Osteoblast (primary cell): ENCODE measurements around the gene XYLT1. TPM values are rescaled to one million over a fixed set of nuclear protein-coding genes. Genes with fewer than 3 reads are reported as not detected.

Source experiments
- DNase-seq: peaks from one replicate; pipeline ENCODE4 v3.0.0; 2011; ENCODE audit warnings: low spot score, mixed read lengths; ENCODE audit not compliant: insufficient read length; ENCODE audit errors: missing footprints
- H2AFZ ChIP-seq: 2 replicates; pipeline ENCODE4 v1.6.0; 2011; ENCODE audit warnings: mild to moderate bottlenecking, low read length
- H3K27ac ChIP-seq: 2 replicates; pipeline ENCODE4 v1.5.1; 2011; ENCODE audit warnings: mild to moderate bottlenecking, low read depth, low read length, moderate library complexity
- H3K27me3 ChIP-seq: 2 replicates; pipeline ENCODE4 v1.6.0; 2012; ENCODE audit warnings: mild to moderate bottlenecking, control low read depth, inconsistent platforms, low read length, moderate library complexity; ENCODE audit not compliant: insufficient read depth
- H3K36me3 ChIP-seq: 2 replicates; pipeline ENCODE4 v1.5.1; 2011; ENCODE audit warnings: mild to moderate bottlenecking, low read length, control low read depth, moderate library complexity; ENCODE audit not compliant: insufficient read depth
- H3K4me1 ChIP-seq: 2 replicates; pipeline ENCODE4 v1.5.1; 2011; ENCODE audit warnings: mild to moderate bottlenecking, low read length, control low read depth, moderate library complexity; ENCODE audit not compliant: insufficient read depth
- H3K4me2 ChIP-seq: 2 replicates; pipeline ENCODE4 v1.6.0; 2011; ENCODE audit warnings: mild to moderate bottlenecking, low read length; ENCODE audit not compliant: insufficient read depth
- H3K4me3 ChIP-seq: fragments of 200-600 bp; sonication (generic); 3 replicates; pipeline ENCODE4 v1.5.1; 2012; ENCODE audit warnings: mild to moderate bottlenecking, low read length, inconsistent platforms; ENCODE audit not compliant: insufficient read depth
- H3K79me2 ChIP-seq: 2 replicates; pipeline ENCODE4 v1.6.0; 2012; ENCODE audit warnings: mild to moderate bottlenecking, low read length, control low read depth, inconsistent platforms; ENCODE audit not compliant: insufficient read depth
- H3K9me3 ChIP-seq: 2 replicates; pipeline ENCODE4 v1.5.1; 2011; ENCODE audit warnings: low read depth, low read length, control low read depth
- H4K20me1 ChIP-seq: 2 replicates; pipeline ENCODE4 v1.6.0; 2012; ENCODE audit warnings: mild to moderate bottlenecking, low read length, control low read depth; ENCODE audit not compliant: insufficient read depth
- CTCF ChIP-seq: IDR thresholded peaks from 2 replicates; pipeline ENCODE4 v1.5.1; 2011; ENCODE audit warnings: mild to moderate bottlenecking, low read depth, low read length, moderate library complexity; ENCODE audit errors: extremely low read depth
- total RNA-seq: library from RNA; depleted of rRNA; stranded (reverse); fragments of >200 nt; gene quantifications from 2 replicates; pipeline ENCODE4 v1.2.3, GENCODE V29; 2012

Gene XYLT1
- total RNA-seq, 1 donor = 43.4 TPM

DNA sequence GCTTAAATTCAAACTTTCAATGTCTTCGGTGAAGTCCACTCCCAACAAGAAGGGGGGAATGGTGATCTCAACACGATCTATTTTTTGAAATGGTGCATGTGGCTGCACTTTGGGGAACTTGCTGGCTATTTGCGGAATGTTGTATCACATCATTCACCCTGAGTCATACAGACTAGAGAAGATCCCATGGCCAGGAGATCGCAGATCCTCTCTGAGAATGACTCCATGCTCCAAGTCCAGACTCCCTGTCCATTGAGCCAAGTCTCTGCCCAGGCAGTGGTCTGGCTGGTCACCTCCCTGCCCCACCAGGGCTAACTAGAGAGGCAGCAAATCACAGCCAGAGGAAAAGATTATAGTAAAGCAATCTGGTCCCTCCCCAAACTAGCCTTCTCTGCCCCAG, 120.6 kb downstream of the XYLT1 start:
- Histone ChIP-seq H4K20me1 (peaks cover 21% of the 10 kb centered on the region), H2AFZ (no peak overlapping the region), H3K27me3 (no peaks in the 10 kb centered on the region), H3K4me2 (no peak overlapping the region), H3K9me3 (no peaks in the 10 kb centered on the region), H3K4me1 (peaks cover 11% of the 10 kb centered on the region), H3K27ac (no peak overlapping the region), H3K79me2 (no peaks in the 10 kb centered on the region), H3K4me3 (no peak overlapping the region), H3K36me3 (peaks cover 2% of the 10 kb centered on the region)
- TF ChIP-seq CTCF = no peak
- peak; percentile 94 for DNase-seq

DNA sequence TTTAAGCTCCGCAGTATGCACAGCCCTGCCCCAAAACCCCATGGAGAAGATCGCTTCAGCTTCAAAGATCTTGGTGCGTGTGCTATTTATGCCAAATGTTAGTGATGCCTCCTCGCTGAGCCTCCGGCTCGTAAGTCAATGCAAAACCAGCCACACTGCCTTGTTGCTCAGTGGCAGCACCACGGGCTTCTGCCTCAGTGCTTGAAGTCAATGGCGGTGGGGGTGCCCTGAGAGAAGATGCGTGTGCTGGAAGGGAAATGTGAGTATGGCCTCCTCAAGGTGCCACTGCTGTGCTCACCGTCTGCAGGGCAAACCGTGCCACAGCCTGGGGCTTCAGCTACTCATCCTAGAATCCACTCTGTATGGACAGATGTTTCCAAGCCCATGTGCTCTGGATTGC, 121.9 kb downstream of the XYLT1 start:
- peaks cover 17% of the 10 kb centered on the region for H4K20me1 ChIP-seq
- no peaks in the 10 kb centered on the region for H3K27me3 ChIP-seq
- no peaks in the 10 kb centered on the region for H3K36me3 ChIP-seq
- H2AFZ ChIP-seq = no peak overlapping the region
- no peak for TF ChIP-seq CTCF
- no peaks in the 10 kb centered on the region for H3K79me2 ChIP-seq
- no peak overlapping the region for H3K4me3 ChIP-seq
- no peaks in the 10 kb centered on the region for H3K9me3 ChIP-seq
- H3K27ac ChIP-seq = no peak overlapping the region
- DNase-seq = no peak
- H3K4me2 ChIP-seq = no peak overlapping the region
- peaks cover 12% of the 10 kb centered on the region for H3K4me1 ChIP-seq

- Histone ChIP-seq H3K4me2 (no peak overlapping the region), H4K20me1 (peaks cover 17% of the 10 kb centered on the region), H3K4me3 (no peak overlapping the region), H3K79me2 (peaks cover under 1% of the 10 kb centered on the region), H3K9me3 (no peaks in the 10 kb centered on the region), H2AFZ (no peak overlapping the region), H3K36me3 (no peaks in the 10 kb centered on the region), H3K4me1 (peaks cover 12% of the 10 kb centered on the region), H3K27ac (no peak overlapping the region), H3K27me3 (no peaks in the 10 kb centered on the region)
- TF ChIP-seq CTCF = no peak
- no peak for DNase-seq
Measured at GRCh38 chr16:17348042-17348783, 122.5 kb downstream of the XYLT1 start.

DNA sequence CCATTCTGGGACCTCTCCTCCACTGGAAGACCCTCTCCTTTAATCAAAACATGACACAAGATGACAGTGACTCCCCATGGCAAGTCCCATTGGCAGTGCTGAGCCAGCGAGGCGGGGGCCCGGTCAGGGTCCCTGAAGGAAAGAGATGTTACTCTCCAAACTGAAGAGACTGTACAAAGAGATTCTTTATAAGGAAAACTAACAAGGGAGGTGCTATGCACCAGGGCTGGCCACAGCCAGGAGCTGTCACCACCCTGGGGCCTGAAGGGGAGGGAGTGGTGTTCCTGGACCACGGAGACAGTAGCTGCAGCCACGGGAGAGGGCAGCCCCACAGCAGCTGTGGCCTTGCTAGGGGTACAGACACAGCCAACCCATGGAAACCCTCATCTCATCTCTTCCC, 123.1 kb downstream of the XYLT1 start:
- H3K4me1 ChIP-seq = peaks cover 12% of the 10 kb centered on the region
- no peak overlapping the region for H3K4me3 ChIP-seq
- H4K20me1 ChIP-seq = peaks cover 17% of the 10 kb centered on the region
- H3K4me2 ChIP-seq = no peak overlapping the region
- H3K9me3 ChIP-seq = no peaks in the 10 kb centered on the region
- H3K79me2 ChIP-seq = peaks cover 3% of the 10 kb centered on the region
- no peak overlapping the region for H2AFZ ChIP-seq
- no peaks in the 10 kb centered on the region for H3K27me3 ChIP-seq
- no peak for TF ChIP-seq CTCF
- DNase-seq = no peak
- H3K36me3 ChIP-seq = no peaks in the 10 kb centered on the region
- no peak overlapping the region for H3K27ac ChIP-seq
